Keratinocyte (primary cell): ENCODE measurements around the gene SHKBP1. TPM values are rescaled to one million over a fixed set of nuclear protein-coding genes. Genes with fewer than 3 reads are reported as not detected.

Source experiments
- DNase-seq: peaks from one replicate; pipeline ENCODE4 v3.0.0-alpha.2; 2011; ENCODE audit warnings: low read depth, missing footprints, low spot score
- FAIRE-seq: peaks from 2 replicates; lab custom pipeline; 2011; peaks lifted over from hg19 to GRCh38; lab: Jason Lieb, UNC
- H2AFZ ChIP-seq: 2 replicates; pipeline ENCODE4 v1.6.0; 2012; ENCODE audit warnings: low read length, control low read depth, inconsistent platforms; ENCODE audit not compliant: control insufficient read depth
- H3K27ac ChIP-seq: 2 replicates; pipeline ENCODE4 v1.5.1; 2011; ENCODE audit warnings: low read length; ENCODE audit not compliant: control insufficient read depth, insufficient read depth
- H3K27me3 ChIP-seq: 3 replicates; pipeline ENCODE4 v1.6.0; 2011; ENCODE audit warnings: low read length; ENCODE audit not compliant: control insufficient read depth, insufficient read depth; ENCODE audit errors: extremely low read depth
- H3K36me3 ChIP-seq, 2 experiments: 2 replicates in 1 of 2; 3 replicates in 1 of 2; pipeline ENCODE4 v1.5.1; 2011; ENCODE audit warnings: low read length in 2 of 2, mild to moderate bottlenecking in 1 of 2; ENCODE audit not compliant: control insufficient read depth in 2 of 2, insufficient read depth in 2 of 2; ENCODE audit errors: extremely low read depth in 1 of 2
- H3K4me1 ChIP-seq: 3 replicates; pipeline ENCODE4 v1.5.1; 2011; ENCODE audit warnings: low read length; ENCODE audit not compliant: control insufficient read depth, insufficient read depth; ENCODE audit errors: extremely low read depth
- H3K4me2 ChIP-seq: 3 replicates; pipeline ENCODE4 v1.6.0; 2011; ENCODE audit warnings: low read depth, low read length; ENCODE audit not compliant: control insufficient read depth, insufficient read depth; ENCODE audit errors: extremely low read depth
- H3K4me3 ChIP-seq, 3 experiments: fragments of 200-600 bp in 1 of 3; sonication (generic) in 1 of 3; 2 replicates in 2 of 3; 3 replicates in 1 of 3; pipeline ENCODE4 v1.5.1; 2011 to 2016; ENCODE audit warnings: low read length in 3 of 3, mild to moderate bottlenecking in 3 of 3, control low read depth in 2 of 3, inconsistent platforms in 1 of 3, low read depth in 1 of 3, mixed read lengths in 1 of 3, mixed run types in 1 of 3, moderate library complexity in 1 of 3; ENCODE audit not compliant: control insufficient read depth in 2 of 3, insufficient read depth in 2 of 3; ENCODE audit errors: extremely low read depth in 1 of 3
- H3K79me2 ChIP-seq: 2 replicates; pipeline ENCODE4 v1.6.0; 2012; ENCODE audit warnings: low read length; ENCODE audit not compliant: control insufficient read depth, insufficient read depth
- H3K9ac ChIP-seq: 3 replicates; pipeline ENCODE4 v1.6.0; 2011; ENCODE audit warnings: low read length; ENCODE audit not compliant: control insufficient read depth, insufficient read depth; ENCODE audit errors: extremely low read depth
- H3K9me1 ChIP-seq: 3 replicates; pipeline ENCODE4 v1.6.0; 2011; ENCODE audit warnings: low read length; ENCODE audit not compliant: control insufficient read depth, insufficient read depth; ENCODE audit errors: extremely low read depth
- H3K9me3 ChIP-seq: 2 replicates; pipeline ENCODE4 v1.5.1; 2012; ENCODE audit warnings: low read depth, low read length; ENCODE audit not compliant: control insufficient read depth
- H4K20me1 ChIP-seq: 3 replicates; pipeline ENCODE4 v1.6.0; 2011; ENCODE audit warnings: low read length; ENCODE audit not compliant: control insufficient read depth, insufficient read depth; ENCODE audit errors: extremely low read depth
- CTCF ChIP-seq, 3 experiments: IDR thresholded peaks in 1 of 3; conservative IDR thresholded peaks in 1 of 3; optimal IDR thresholded peaks in 1 of 3; 2 replicates in 2 of 3; 3 replicates in 1 of 3; pipeline versions ENCODE3 to v1.5.1; 2011; ENCODE audit warnings: low read length in 3 of 3, mild to moderate bottlenecking in 3 of 3, moderate library complexity in 2 of 3, control low read depth in 1 of 3, inconsistent platforms in 1 of 3; ENCODE audit not compliant: insufficient read depth in 2 of 3; ENCODE audit errors: extremely low read depth in 1 of 3
- EZH2 ChIP-seq: IDR thresholded peaks from one replicate; pipeline ENCODE4 v1.6.1; 2012; ENCODE audit warnings: inconsistent platforms, mild to moderate bottlenecking, low read length, moderate library complexity
- dilution Hi-C: fragments of 300-500 bp; cut with MboI; formaldehyde crosslinking; loops from one replicate; pipeline ENCODE4 v1.7.0; 2020; ENCODE audit warnings: low sequenced_read_pairs; ENCODE audit not compliant: extremely low pct_ligation_motif_present
- polyA plus RNA-seq, 5 experiments: library from polyadenylated mRNA; depleted of rRNA in 3 of 5; stranded (reverse) in 3 of 5; stranded (forward) in 1 of 5; unstranded in 1 of 5; fragments of >200 nt; gene quantifications; 1 replicate in 1 of 5; 2 replicates in 3 of 5; 3 replicates in 1 of 5; pipeline versions ENCODE4 v1.2.1 to v1.2.3, GENCODE V29; 2011 to 2012; ENCODE audit warnings: missing spikeins in 2 of 5, low read depth in 1 of 5, low replicate concordance in 1 of 5

The SHKBP1 gene
- polyA plus RNA-seq, 1 donor (not counting 4 experiments of a cell fraction or from before 2014, with no cell fraction given), result 20.2 TPM

- dilution Hi-C loops, result no loop called here
- Histone ChIP-seq H2AFZ (no peak overlapping the region), H3K36me3 (peaks cover 4 to 13% of the 10 kb centered on the region in 2 experiments), H3K4me1 (peaks cover 9% of the 10 kb centered on the region), H3K4me3 (no peak overlapping the region), H3K9me1 (peaks cover 3% of the 10 kb centered on the region), H4K20me1 (no peaks in the 10 kb centered on the region), H3K9me3 (no peaks in the 10 kb centered on the region), H3K9ac (no peak overlapping the region), H3K27ac (no peak overlapping the region), H3K79me2 (peaks cover 4% of the 10 kb centered on the region), H3K27me3 (no peaks in the 10 kb centered on the region), H3K4me2 (no peak overlapping the region)
- FAIRE-seq, result no peak
- TF ChIP-seq CTCF (optimal IDR thresholded peaks at IDR 0.05 in 1 of 3, IDR thresholded peaks at IDR 0.05 in 1 of 3, conservative IDR thresholded peaks at IDR 0.05 in 1 of 3; ENCODE audit: extremely low read depth in 1 of 3, insufficient read depth in 2 of 3, low read length in 3 of 3) (no peak), EZH2 (no peak)
- no peak for DNase-seq
Observed at GRCh38 chr19:40580619-40581018, 3.9 kb downstream of the SHKBP1 start.

GRCh38 chr19:40581531-40581930 is 4.9 kb downstream of the SHKBP1 start:
- Histone ChIP-seq H3K27ac (no peak overlapping the region), H3K4me2 (no peak overlapping the region), H3K9me1 (peaks cover 3% of the 10 kb centered on the region), H3K4me3 (no peak overlapping the region), H2AFZ (no peak overlapping the region), H3K36me3 (peaks cover 5 to 14% of the 10 kb centered on the region in 2 experiments), H3K4me1 (peaks cover 9% of the 10 kb centered on the region), H3K9me3 (no peaks in the 10 kb centered on the region), H3K27me3 (no peaks in the 10 kb centered on the region), H3K9ac (no peak overlapping the region), H3K79me2 (peaks cover 4% of the 10 kb centered on the region), H4K20me1 (no peaks in the 10 kb centered on the region)
- no peak for DNase-seq
- no peak for FAIRE-seq
- dilution Hi-C loops, result no loop called here
- no peak for TF ChIP-seq CTCF (optimal IDR thresholded peaks at IDR 0.05 in 1 of 3, IDR thresholded peaks at IDR 0.05 in 1 of 3, conservative IDR thresholded peaks at IDR 0.05 in 1 of 3; ENCODE audit: extremely low read depth in 1 of 3, insufficient read depth in 2 of 3, low read length in 3 of 3)
- no peak for TF ChIP-seq EZH2
